Measurements from ENCODE around the gene CCDC144A. TPM values are rescaled to one million over a fixed set of nuclear protein-coding genes. Genes with fewer than 3 reads are reported as not detected.

The CCDC144A gene
- total RNA-seq, 1 experiment from 2014 or later, result 0.20 TPM

DNA sequence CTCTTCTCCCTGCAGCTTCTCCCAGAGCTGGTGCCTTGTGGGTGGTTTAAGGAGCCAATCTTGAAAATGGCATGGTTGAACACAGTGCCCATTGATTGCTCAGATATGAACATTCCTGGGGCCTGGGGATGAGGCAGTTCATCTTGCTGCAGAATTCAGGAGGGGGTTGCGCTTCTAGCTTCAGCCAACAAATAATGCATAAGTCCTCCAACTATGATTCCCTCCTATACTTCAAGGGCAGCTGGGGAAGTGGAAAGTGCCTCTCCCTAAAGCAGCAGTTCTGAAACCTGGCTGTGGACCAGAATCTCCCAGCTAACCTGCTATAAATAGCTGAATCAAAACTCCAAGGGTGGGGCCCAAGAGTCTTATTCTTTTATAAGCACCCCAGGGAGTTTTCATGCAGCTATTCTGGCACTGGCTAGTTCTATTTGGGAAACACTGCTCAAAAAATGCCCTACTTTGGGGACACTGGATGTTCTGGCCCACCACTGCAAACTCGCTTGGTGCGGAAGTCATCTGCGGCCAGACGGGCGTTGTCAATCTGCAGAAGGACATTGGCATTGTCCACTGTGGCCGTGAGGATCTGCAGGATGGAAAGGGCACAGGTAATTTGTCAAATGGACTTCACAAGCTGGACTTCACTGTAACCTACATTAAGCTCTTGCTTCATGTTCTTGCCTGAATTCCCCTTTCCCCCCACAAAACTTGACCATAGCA lies 130.3 kb downstream of the CCDC144A start:
- Histone ChIP-seq H3K27ac (ENCODE audit: low read depth, low read length) (no peak overlapping the region), H3K36me3 (ENCODE audit: control insufficient read depth in 1 of 2, insufficient read depth in 2 of 2, low read length in 2 of 2) (no peaks in the 10 kb centered on the region), H3K4me3 (replicated peaks in 1 of 2; ENCODE audit: low read depth in 1 of 2, low read length in 2 of 2) (no peak overlapping the region), H2AFZ (ENCODE audit: low read depth, low read length, poor library complexity, severe bottlenecking) (no peak overlapping the region), H4K20me1 (ENCODE audit: insufficient read depth) (no peaks in the 10 kb centered on the region), H3K9ac (ENCODE audit: low read length) (no peak overlapping the region), H3K9me3 (ENCODE audit: control insufficient read depth in 1 of 2, insufficient read depth in 1 of 2, low read depth in 1 of 2, low read length in 2 of 2) (no peaks in the 10 kb centered on the region), H3K4me2 (ENCODE audit: low read length) (peak overlapping the region; percentile 14; the same call in 1 of the 2 replicates), H3K4me1 (ENCODE audit: control insufficient read depth in 1 of 2, insufficient read depth in 2 of 2, low read length in 2 of 2) (peaks cover 0 to 23% of the 10 kb centered on the region in 2 experiments; a peak in 2 of 4 replicates), H3K9me2 (ENCODE audit: insufficient read depth) (no peaks in the 10 kb centered on the region), H3K79me2 (ENCODE audit: insufficient read depth, low read length) (no peaks in the 10 kb centered on the region), H3K27me3 (ENCODE audit: insufficient read depth, low read length) (no peaks in the 10 kb centered on the region)
- no peak for DNase-seq (ENCODE audit: low read depth, low spot score)
- ATAC-seq, result 0 out of 2 replicates have a peak, but pooled peaks have one; percentile 18
- ChIA-PET CTCF (no interaction called here), RAD21 (ENCODE audit: low non-redundant PET in 1 of 2, low total read pairs in 2 of 2, uncharacterized antibody in 2 of 2, unreplicated experiment in 2 of 2) (no interaction called here), POLR2A (no interaction called here)
- TF ChIP-seq ZFX (IDR thresholded peaks at IDR 0.05), result no peak
- TF ChIP-seq SRF (IDR thresholded peaks at IDR 0.05; ENCODE audit: low read depth), result no peak
- TF ChIP-seq SP1 (IDR thresholded peaks at IDR 0.05; ENCODE audit: low read depth), result no peak
- TF ChIP-seq, protein P1, sequence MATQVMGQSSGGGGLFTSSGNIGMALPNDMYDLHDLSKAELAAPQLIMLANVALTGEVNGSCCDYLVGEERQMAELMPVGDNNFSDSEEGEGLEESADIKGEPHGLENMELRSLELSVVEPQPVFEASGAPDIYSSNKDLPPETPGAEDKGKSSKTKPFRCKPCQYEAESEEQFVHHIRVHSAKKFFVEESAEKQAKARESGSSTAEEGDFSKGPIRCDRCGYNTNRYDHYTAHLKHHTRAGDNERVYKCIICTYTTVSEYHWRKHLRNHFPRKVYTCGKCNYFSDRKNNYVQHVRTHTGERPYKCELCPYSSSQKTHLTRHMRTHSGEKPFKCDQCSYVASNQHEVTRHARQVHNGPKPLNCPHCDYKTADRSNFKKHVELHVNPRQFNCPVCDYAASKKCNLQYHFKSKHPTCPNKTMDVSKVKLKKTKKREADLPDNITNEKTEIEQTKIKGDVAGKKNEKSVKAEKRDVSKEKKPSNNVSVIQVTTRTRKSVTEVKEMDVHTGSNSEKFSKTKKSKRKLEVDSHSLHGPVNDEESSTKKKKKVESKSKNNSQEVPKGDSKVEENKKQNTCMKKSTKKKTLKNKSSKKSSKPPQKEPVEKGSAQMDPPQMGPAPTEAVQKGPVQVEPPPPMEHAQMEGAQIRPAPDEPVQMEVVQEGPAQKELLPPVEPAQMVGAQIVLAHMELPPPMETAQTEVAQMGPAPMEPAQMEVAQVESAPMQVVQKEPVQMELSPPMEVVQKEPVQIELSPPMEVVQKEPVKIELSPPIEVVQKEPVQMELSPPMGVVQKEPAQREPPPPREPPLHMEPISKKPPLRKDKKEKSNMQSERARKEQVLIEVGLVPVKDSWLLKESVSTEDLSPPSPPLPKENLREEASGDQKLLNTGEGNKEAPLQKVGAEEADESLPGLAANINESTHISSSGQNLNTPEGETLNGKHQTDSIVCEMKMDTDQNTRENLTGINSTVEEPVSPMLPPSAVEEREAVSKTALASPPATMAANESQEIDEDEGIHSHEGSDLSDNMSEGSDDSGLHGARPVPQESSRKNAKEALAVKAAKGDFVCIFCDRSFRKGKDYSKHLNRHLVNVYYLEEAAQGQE (IDR thresholded peaks at IDR 0.05; ENCODE audit: low read depth), result no peak
- TF ChIP-seq POLR2A (IDR thresholded peaks at IDR 0.05; ENCODE audit: borderline replicate concordance, extremely low read depth, insufficient read depth, insufficient read length), result no peak
- no peak for TF ChIP-seq SIN3A (IDR thresholded peaks at IDR 0.05; ENCODE audit: low read depth)
- TF ChIP-seq, protein P2, sequence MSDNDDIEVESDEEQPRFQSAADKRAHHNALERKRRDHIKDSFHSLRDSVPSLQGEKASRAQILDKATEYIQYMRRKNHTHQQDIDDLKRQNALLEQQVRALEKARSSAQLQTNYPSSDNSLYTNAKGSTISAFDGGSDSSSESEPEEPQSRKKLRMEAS (IDR thresholded peaks at IDR 0.05), result no peak
- no peak for TF ChIP-seq EZH2phosphoT487 (IDR thresholded peaks at IDR 0.05; ENCODE audit: borderline replicate concordance)
- TF ChIP-seq TCF7L2 (IDR thresholded peaks at IDR 0.05; ENCODE audit: borderline replicate concordance, extremely low read depth, insufficient read depth, insufficient read length), result no peak
- no peak for TF ChIP-seq CBX3 (IDR thresholded peaks at IDR 0.05; ENCODE audit: low read depth)
- intact Hi-C loops (cut with micrococcal nuclease), result no loop called here
- no TSS peak for BruUV-seq (replicated peaks)

Data from HCT116 (cell line).